IPS DF 6.9 (cell line): Measurements from ENCODE around the gene SPAG17.

Experiments
- DNase-seq: peaks from one replicate; pipeline ENCODE4 v3.0.0-alpha.2; 2013; ENCODE audit warnings: low read depth, low spot score
- H3K27ac ChIP-seq: one replicate; pipeline ENCODE4 v1.5.1; 2013; ENCODE audit warnings: low read length, control low read depth
- H3K27me3 ChIP-seq: 2 replicates; pipeline ENCODE4 v1.6.1; 2013; ENCODE audit warnings: mild to moderate bottlenecking, low read length; ENCODE audit not compliant: control insufficient read depth, insufficient read depth
- H3K36me3 ChIP-seq: 2 replicates; pipeline ENCODE4 v1.6.1; 2013; ENCODE audit warnings: low read length; ENCODE audit not compliant: control insufficient read depth, insufficient read depth
- H3K4me1 ChIP-seq: 2 replicates; pipeline ENCODE4 v1.6.1; 2013; ENCODE audit warnings: low read length; ENCODE audit not compliant: control insufficient read depth, insufficient read depth
- H3K4me3 ChIP-seq: 2 replicates; pipeline ENCODE4 v1.5.1; 2013; ENCODE audit warnings: mild to moderate bottlenecking, low read length
- H3K9me3 ChIP-seq: 2 replicates; pipeline ENCODE4 v1.6.1; 2013; ENCODE audit warnings: low read length, inconsistent platforms; ENCODE audit not compliant: control insufficient read depth, insufficient read depth
- WGBS: extraction: QIAGEN DNeasy Blood & Tissue Kit; methylation state at CpG from one replicate; pipeline ENCODE4 v1.1.7; 2013; ENCODE audit warnings: mixed read lengths, missing lambda C conversion rate; ENCODE audit not compliant: insufficient read length, insufficient coverage; 5-methylcytosine and 5-hydroxymethylcytosine counted together

The SPAG17 gene

DNA sequence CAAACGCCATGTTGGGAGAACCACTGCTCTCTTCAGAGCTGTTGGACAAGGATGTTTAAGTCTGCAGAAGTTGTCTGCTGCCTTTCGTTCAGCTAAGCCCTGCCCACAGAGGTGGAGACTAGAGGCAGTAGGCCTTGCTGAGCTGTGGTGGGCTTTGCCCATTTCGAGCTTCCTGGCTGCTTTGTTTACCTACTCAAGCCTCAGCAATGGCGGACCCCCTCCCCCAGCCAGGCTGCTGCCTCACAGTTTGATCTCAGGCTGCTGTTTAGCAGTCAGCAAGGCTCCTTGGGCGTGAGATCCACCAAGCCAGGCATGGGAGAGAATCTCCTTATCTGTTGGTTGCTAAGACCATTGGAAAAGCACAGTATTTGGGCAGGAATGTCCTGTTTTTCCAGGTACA lies 180.7 kb downstream of the SPAG17 start:
- Histone ChIP-seq H3K27me3 (no peaks in the 10 kb centered on the region), H3K4me1 (no peaks in the 10 kb centered on the region), H3K36me3 (no peaks in the 10 kb centered on the region), H3K4me3 (no peak overlapping the region), H3K27ac (no peak overlapping the region), H3K9me3 (no peaks in the 10 kb centered on the region)
- DNase-seq, result no peak
- WGBS, result no CpG with 5 or more reads among the region's 5 CpGs

GRCh38 chr1:117985973-117986372 lies 199.1 kb downstream of the SPAG17 start:
- H3K36me3 ChIP-seq, result no peaks in the 10 kb centered on the region
- no peaks in the 10 kb centered on the region for H3K4me1 ChIP-seq
- H3K27me3 ChIP-seq, result no peaks in the 10 kb centered on the region
- WGBS, result no CpG with 5 or more reads among the region's 3 CpGs
- no peaks in the 10 kb centered on the region for H3K9me3 ChIP-seq
- DNase-seq, result no peak
- no peak overlapping the region for H3K4me3 ChIP-seq
- H3K27ac ChIP-seq, result no peak overlapping the region

GRCh38 chr1:117985239-117985638 lies 199.8 kb downstream of the SPAG17 start:
- no peak overlapping the region for H3K27ac ChIP-seq
- no peaks in the 10 kb centered on the region for H3K4me1 ChIP-seq
- no CpG with 5 or more reads among the region's 1 CpG for WGBS
- H3K4me3 ChIP-seq, result no peak overlapping the region
- H3K36me3 ChIP-seq, result no peaks in the 10 kb centered on the region
- no peaks in the 10 kb centered on the region for H3K9me3 ChIP-seq
- no peak for DNase-seq
- H3K27me3 ChIP-seq, result no peaks in the 10 kb centered on the region

DNA sequence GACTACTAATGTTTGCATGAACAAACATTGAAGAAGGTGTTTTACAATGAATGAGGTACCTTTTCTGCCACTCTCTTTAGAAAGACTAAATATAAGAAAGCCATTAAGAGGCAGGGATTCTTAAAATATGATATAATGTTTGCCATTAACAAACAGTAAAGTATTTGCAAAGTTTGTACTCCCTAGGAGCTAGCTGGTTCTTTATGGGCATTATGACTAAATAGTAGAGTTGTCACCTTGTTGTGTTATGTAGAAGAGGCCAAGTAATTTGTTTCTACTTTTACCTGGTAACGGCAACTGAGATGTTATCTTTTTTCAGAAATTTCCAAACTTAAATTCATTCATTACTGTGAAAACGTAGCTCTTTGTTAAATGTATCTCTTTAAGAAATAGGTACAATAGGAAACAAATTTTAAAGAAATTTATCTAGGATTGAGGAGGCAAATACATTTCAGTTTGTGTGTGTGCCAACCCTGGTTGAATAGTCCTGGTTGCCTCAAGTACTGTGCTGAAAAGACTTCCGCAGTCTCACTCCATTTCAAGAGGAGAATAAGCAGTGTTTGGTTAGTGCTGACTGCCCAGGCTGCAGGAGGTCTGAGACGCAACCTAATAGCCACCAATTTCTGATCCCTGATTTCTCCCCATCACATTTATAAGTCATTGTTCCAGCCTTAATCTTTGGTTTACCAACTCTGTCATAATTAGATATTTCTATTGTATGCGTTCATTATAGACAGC lies 203.4 kb downstream of the SPAG17 start:
- Histone ChIP-seq H3K4me1 (no peaks in the 10 kb centered on the region), H3K27me3 (no peaks in the 10 kb centered on the region)
- no CpG with 5 or more reads among the region's 5 CpGs for WGBS

DNA sequence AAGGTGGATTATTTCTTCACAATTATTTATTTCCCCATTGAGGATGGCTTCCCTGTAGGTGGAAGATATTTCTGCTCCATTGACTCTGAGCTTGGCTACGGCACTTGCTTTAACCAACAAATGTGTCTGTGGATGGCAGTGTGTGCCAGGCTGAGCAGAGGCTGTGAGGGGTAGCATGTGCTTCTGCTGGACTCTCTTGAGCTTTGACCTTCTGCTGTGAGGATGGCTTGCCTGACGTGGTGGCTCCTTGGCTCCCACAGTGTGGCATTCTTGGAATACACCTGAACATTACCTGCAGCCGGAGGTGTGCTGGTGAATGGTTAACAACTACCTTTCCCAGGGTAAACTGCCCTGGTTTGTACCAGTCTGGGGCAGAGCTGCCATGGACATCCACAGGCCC lies 208.6 kb downstream of the SPAG17 start:
- Histone ChIP-seq H3K27ac (no peak overlapping the region), H3K4me1 (no peaks in the 10 kb centered on the region; the same call in 1 of the 2 replicates), H3K36me3 (no peaks in the 10 kb centered on the region), H3K27me3 (no peaks in the 10 kb centered on the region), H3K9me3 (no peaks in the 10 kb centered on the region), H3K4me3 (no peak overlapping the region)
- no peak for DNase-seq
- no CpG with 5 or more reads among the region's 3 CpGs for WGBS

More for the DNA sequence above, 203.4 kb downstream of the SPAG17 start:
- Histone ChIP-seq H3K27ac (no peak overlapping the region), H3K36me3 (no peaks in the 10 kb centered on the region), H3K9me3 (no peaks in the 10 kb centered on the region), H3K4me3 (no peak overlapping the region)
- DNase-seq, result no peak

DNA sequence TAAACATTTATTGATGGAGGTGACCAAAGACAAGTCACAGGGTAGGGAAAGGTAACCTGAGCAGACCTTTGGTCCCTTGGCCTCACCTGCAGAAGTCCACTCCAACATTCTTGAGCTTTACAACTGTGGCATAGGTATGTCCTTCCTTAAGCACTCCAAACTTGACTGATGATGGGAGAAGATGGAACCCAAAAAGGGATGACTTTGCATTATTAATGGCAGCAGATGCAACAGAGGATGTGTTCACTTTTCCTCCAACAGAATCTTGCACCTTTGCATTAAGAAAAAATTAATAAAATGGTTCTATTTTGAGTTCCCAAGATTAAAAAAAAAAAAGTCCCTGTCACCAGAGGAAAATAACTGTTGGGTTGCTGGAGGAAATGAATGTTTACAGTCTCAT lies 213.3 kb downstream of the SPAG17 start:
- no peak overlapping the region for H3K4me3 ChIP-seq

DNA sequence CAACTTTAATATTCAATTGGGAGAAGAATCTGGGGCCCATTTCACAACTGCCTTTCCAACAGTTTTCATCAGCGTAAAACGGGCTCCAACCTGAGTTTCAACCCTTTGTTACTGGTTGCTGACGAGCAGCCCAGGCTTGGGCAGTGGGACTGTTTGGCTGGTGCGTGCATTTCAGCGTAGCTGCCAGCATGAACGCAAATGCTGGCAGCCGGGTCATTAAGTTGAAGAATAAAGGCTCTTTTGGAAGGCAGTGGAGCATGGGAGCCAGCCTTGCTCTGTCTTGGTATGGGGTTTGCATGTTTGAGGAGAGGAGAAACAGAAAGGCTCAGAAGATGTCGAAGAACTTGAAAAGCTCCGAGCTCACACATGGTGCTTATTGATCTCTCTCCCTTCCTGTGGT lies 214.8 kb downstream of the SPAG17 start:
- DNase-seq, result no peak
- H3K4me3 ChIP-seq, result no peak overlapping the region
- H3K4me1 ChIP-seq, result no peaks in the 10 kb centered on the region; the same call in 1 of the 2 replicates
- H3K27ac ChIP-seq, result no peak overlapping the region
- H3K36me3 ChIP-seq, result no peaks in the 10 kb centered on the region
- no peaks in the 10 kb centered on the region for H3K9me3 ChIP-seq
- WGBS, result no CpG with 5 or more reads among the region's 9 CpGs
- H3K27me3 ChIP-seq, result no peaks in the 10 kb centered on the region

More for the DNA sequence above, 213.3 kb downstream of the SPAG17 start:
- Histone ChIP-seq H3K27me3 (no peaks in the 10 kb centered on the region), H3K36me3 (no peaks in the 10 kb centered on the region), H3K4me1 (no peaks in the 10 kb centered on the region; the same call in 1 of the 2 replicates), H3K27ac (no peak overlapping the region), H3K9me3 (no peaks in the 10 kb centered on the region)
- DNase-seq, result no peak

GRCh38 chr1:117967881-117968280 lies 217.1 kb downstream of the SPAG17 start:
- Histone ChIP-seq H3K27ac (no peak overlapping the region), H3K36me3 (no peaks in the 10 kb centered on the region), H3K4me3 (no peak overlapping the region), H3K4me1 (no peaks in the 10 kb centered on the region; the same call in 1 of the 2 replicates), H3K27me3 (no peaks in the 10 kb centered on the region), H3K9me3 (no peaks in the 10 kb centered on the region)
- no peak for DNase-seq
- WGBS, result no CpG with 5 or more reads among the region's 1 CpG

DNA sequence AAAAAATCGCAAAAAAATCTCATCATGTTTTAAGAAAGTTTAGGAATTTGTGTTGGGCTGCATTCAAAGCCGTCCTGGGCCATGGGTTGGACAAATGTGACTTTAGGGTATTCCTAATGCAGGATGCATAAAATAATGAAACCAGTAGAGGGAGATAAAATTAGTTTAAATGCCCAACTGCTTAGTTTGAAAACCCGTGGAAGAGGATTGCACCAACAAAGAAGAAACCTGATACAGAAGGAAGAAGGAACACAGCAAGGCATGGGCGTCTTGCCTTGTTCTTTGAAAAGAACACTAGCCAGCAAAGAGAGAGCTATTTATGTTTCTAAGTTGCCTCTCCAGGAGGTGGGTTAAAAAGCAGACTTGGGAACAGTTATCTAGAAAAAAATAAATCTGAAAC lies 217.6 kb downstream of the SPAG17 start:
- Histone ChIP-seq H3K9me3 (no peaks in the 10 kb centered on the region), H3K4me3 (no peak overlapping the region), H3K27ac (no peak overlapping the region), H3K36me3 (no peaks in the 10 kb centered on the region), H3K27me3 (no peaks in the 10 kb centered on the region), H3K4me1 (no peaks in the 10 kb centered on the region; the same call in 1 of the 2 replicates)
- WGBS, result no CpG with 5 or more reads among the region's 4 CpGs
- DNase-seq, result no peak

DNA sequence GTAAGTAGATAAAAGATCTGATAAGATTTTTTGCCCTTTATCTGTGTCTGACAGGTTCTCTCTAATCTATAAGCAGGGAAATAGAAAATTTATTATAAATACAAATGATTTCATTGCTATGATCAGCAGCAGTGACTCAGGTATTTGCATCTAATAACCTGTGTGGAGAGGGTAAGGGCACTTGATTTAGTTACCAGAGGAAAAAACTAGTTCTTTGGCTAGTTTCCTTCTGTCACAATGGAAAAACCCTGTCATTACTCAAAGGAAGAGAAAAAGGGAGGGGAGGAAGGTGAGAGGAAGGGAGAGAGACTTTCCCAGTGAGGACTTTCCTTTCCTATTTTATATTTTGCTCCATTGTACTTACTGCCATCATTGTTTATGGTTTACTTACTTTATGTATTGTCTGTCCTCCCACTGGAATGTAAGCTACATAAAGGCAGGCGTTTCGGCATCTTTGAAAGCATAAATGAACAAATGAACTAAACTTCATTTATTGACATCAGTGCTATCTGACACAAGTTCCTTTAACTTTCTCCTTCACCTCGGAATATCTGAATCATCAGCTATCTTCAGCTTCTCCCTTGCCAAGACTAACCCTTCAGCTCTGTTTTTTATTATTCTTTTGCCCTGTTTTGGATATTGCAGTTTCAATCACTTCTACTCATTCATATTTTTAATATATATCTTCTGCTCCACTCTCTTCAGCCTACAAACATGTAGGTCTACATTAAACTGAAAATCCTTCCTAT lies 220.6 kb downstream of the SPAG17 start:
- no peaks in the 10 kb centered on the region for H3K27me3 ChIP-seq
- H3K36me3 ChIP-seq, result no peaks in the 10 kb centered on the region
- no peaks in the 10 kb centered on the region; the same call in 1 of the 2 replicates for H3K4me1 ChIP-seq
- no CpG with 5 or more reads among the region's 3 CpGs for WGBS
- no peaks in the 10 kb centered on the region for H3K9me3 ChIP-seq
- H3K27ac ChIP-seq, result no peak overlapping the region
- DNase-seq, result no peak
- H3K4me3 ChIP-seq, result no peak overlapping the region
